ENCODE results near the gene MEPCE.

DNA sequence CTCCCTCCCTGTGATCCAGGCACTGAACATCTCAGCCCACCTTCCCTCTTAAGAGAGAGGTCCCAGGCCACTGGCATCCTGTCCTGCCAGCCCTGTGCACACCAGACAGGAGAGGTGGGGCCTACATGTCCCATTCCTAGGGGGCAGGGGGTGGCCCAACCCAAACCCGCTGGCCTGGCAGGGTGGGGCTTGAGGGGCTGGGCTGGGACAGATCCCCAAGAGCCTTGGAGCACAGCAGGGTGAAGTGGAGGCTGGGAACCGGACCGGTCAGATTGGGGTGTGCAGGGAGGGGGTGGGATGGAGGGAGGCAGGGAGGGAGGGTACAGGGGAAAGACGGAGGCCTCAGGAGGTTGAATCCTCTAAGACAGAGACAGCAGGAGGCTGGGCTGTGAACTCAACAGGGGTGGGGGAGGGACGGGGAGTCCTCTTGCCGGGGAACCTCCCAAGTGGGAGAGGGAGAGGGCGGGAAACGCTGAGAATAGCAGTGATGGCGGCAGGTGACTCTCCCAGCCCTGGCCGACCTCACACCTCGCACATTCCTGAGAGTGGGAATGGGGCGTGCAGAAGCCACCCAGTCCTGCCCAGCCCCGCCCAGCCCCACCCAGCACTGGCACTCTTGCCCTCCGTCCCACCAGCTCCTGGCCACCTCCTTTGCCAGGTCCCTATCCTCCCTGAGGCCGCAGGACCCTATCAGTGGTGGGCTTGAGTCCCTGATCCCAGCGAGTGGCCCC lies 42.7 kb downstream of the MEPCE start:
- TF ChIP-seq POLR2AphosphoS5 (IDR thresholded peaks at IDR 0.05; ENCODE audit: borderline replicate concordance, low read depth, low read length) (no peak), EZH2 (IDR thresholded peaks at IDR 0.05) (no peak), FOXP2 (optimal IDR thresholded peaks at IDR 0.05; ENCODE audit: control extremely low read depth, extremely low read length, insufficient read depth) (no peak)
